PC-3 (cell line): ENCODE data around the gene NMNAT2.

ENCODE experiments used
- CTCF ChIP-seq: fragments of 300-600 bp; sonication (generic); conservative IDR thresholded peaks from 2 replicates; pipeline ENCODE4 v1.5.1; 2017; ENCODE audit warnings: antibody characterized with exemption, low read depth, mild to moderate bottlenecking, low read length
- EZH2 ChIP-seq: fragments of 300-600 bp; sonication (generic); IDR thresholded peaks from one replicate; pipeline ENCODE4 v1.6.1; 2017; ENCODE audit warnings: antibody characterized with exemption, mild to moderate bottlenecking, low read length; ENCODE audit not compliant: unreplicated experiment

- TF ChIP-seq CTCF (no peak), EZH2 (no peak)
Measured at GRCh38 chr1:183262628-183263200, 155.5 kb downstream of the NMNAT2 start.
